ENCODE measurements around the gene ABCA3.
"Not testable (repeated sequence)": the region's sequence is repeated elsewhere in the genome, so short reads cannot be mapped to it uniquely, and the experiment has no call there.

The ABCA3 gene

GRCh38 chr16:2273484-2273883 is 67.0 kb downstream of the ABCA3 start:
- no peak overlapping the region for H3K4me3 ChIP-seq (ENCODE audit: low read depth, low read length)
- no peak for TF ChIP-seq CTCF (IDR thresholded peaks at IDR 0.05; ENCODE audit: low read depth, low read length)

GRCh38 chr16:2271848-2272461 is 68.6 kb downstream of the ABCA3 start:
- H3K4me3 ChIP-seq (ENCODE audit: low read depth, low read length): no peak overlapping the region
- no peak for TF ChIP-seq CTCF (IDR thresholded peaks at IDR 0.05; ENCODE audit: low read depth, low read length)

GRCh38 chr16:2270588-2271470 is 69.7 kb downstream of the ABCA3 start:
- no peak for TF ChIP-seq CTCF (IDR thresholded peaks at IDR 0.05; ENCODE audit: low read depth, low read length)
- H3K4me3 ChIP-seq (ENCODE audit: low read depth, low read length): no peak overlapping the region

DNA sequence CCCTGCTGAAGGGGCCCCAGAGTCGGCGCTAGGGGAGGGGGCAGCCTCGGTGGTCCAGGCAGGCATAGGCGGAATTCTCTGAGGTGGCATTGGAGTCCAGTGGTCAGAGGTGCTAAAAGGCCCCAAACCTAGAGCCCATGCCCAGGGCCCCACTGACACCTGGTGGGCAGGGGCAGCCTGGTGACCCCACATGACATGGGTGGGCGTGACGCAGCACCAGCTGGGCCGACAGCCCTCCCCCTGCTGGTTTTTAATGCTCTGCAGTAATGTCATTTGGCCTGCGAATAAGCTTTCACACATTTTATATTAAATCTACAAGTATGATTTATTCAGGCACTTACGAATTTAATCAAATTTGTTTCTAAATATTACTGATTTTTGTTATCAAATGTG is 70.5 kb downstream of the ABCA3 start:
- no peak overlapping the region for H3K4me3 ChIP-seq (ENCODE audit: low read depth, low read length)
- TF ChIP-seq CTCF (IDR thresholded peaks at IDR 0.05; ENCODE audit: low read depth, low read length): no peak

DNA sequence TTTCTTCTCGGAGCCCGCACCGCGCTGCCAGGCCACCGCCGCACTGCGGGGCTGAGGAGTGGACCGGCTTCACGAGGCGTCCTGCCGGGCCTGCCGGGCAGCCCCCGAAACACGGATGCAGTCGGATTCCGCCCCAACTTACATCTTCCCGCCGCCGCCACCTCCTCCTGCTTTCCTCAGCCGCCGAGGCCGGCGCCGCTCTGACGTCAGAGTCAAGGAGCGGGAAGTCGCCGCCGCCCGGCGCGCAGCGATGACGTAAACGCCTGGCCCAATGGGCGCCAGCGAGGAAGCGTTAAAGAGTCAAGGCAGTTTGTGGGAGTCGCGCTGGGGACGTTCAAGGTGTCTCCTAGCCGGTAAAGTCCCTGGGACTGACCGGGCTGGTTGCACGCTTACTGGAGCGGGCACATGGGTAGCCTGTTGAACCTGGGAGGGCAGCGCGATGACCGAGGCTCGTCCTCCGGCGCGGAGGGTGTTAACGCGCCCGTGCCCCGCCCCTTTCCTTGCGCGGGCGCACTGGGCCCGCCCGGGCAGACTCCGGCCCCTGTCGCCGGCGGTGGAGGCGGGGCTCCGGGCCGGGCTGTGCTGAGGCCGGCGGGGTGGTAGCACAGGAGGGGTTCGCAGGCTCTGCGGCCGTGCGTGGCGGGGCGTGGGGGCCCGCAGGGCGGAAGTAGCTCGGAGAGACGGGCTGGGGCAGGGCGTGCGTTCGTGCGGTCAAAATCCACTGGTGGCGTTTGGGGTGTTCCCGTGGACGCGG is 72.4 kb downstream of the ABCA3 start, which contains the start of gene RNPS1:
Gene RNPS1, minus strand, starts transcription at position 214 of the 754 bp plus-strand sequence. CDS start 3,483 bp downstream, outside the sequence.
- TF ChIP-seq CTCF (IDR thresholded peaks at IDR 0.05; ENCODE audit: low read depth, low read length): no peak
- peak within 1 kb of the TSS; percentile 69 for H3K4me3 ChIP-seq (ENCODE audit: low read depth, low read length)

DNA sequence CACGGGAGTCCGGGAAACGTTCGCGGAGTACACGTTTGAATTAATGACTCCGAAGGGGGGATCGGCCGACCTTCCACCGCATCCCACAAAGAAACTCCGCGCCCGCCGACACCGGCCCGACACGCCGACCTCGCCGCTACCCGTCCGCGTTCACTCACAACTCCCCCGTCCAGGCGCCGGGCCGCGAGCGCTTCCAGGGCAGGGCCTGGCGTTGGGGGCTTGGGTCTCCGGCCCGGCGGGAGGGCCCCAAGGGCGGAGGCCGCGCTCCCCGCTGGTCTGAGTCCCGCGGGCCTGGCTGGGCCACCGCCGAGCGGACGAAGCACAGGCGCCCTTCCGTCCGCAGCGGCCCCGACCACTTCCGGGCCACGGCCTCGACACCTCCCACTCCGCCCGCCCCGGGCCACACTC is 73.0 kb downstream of the ABCA3 start:
- peak overlapping the region; percentile 69 for H3K4me3 ChIP-seq (ENCODE audit: low read depth, low read length)

DNA sequence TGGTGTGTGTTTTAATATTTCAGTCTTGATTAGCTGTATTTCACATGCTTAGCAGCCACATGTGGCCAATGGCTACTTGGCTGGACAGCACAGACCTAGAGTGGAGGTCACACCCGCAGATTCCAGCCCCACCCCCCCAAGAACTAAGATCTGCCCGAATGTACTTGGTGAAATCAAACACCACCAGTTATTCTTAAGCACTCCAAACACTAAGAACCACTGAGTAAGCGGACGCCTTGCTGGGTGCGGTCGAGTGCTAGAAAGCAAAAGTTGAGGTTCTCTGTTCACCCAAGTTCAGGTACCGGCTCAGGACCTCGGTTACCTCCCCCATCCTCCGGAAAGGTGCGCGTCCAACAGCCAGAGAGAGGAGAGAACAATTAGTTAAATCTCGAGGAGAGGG is 73.6 kb downstream of the ABCA3 start:
- peak overlapping the region; percentile 69 for H3K4me3 ChIP-seq (ENCODE audit: low read depth, low read length)

DNA sequence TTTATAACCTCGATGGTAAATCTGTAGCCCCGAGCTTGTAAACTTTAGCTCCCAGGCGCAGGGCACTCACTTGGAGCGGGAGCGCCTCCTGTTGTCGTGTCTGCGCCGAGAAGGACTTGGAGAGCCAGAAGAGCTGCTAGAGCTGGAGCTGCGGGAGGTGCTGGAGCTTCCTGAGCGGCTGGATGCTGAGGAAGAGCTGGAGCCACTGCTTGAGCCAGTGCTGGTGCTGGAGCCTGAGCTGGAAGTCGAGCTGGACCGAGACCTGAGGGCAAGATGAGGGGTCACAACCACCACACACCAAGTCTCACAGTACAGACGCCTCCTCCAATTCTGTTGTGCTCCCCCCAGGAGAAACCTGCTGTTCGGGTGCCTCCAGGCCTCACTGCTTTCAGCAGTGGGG is 77.5 kb downstream of the ABCA3 start:
- H3K4me3 ChIP-seq (ENCODE audit: low read depth, low read length): not testable (repeated sequence)

Measured in WI38 (cell line).